Endodermal cell (in vitro differentiated cells): Measurements from ENCODE around the gene USP14. TPM values are rescaled to one million over a fixed set of nuclear protein-coding genes. Genes with fewer than 3 reads are reported as not detected.
"Not testable (repeated sequence)": the region's sequence is repeated elsewhere in the genome, so short reads cannot be mapped to it uniquely, and the experiment has no call there.

Source experiments
- DNase-seq: peaks from one replicate; pipeline ENCODE4 v3.0.0-alpha.2; 2017
- H3K27ac ChIP-seq: 2 replicates; pipeline ENCODE4 v1.5.1; 2013; ENCODE audit warnings: mild to moderate bottlenecking, low read depth, low read length, moderate library complexity
- H3K27me3 ChIP-seq: 2 replicates; pipeline ENCODE4 v1.6.1; 2013; ENCODE audit warnings: mild to moderate bottlenecking, low read length, moderate library complexity; ENCODE audit not compliant: insufficient read depth, control insufficient read depth, poor library complexity, severe bottlenecking
- H3K36me3 ChIP-seq: 2 replicates; pipeline ENCODE4 v1.7.0; 2013; ENCODE audit warnings: mild to moderate bottlenecking, low read length, moderate library complexity; ENCODE audit not compliant: control insufficient read depth, insufficient read depth
- H3K4me1 ChIP-seq: one replicate; pipeline ENCODE4 v1.7.0; 2013; ENCODE audit warnings: low read length; ENCODE audit not compliant: control insufficient read depth, insufficient read depth
- H3K4me3 ChIP-seq: 2 replicates; pipeline ENCODE4 v1.5.1; 2013; ENCODE audit warnings: mild to moderate bottlenecking, low read length, moderate library complexity
- H3K9ac ChIP-seq: 2 replicates; pipeline ENCODE4 v1.6.1; 2013; ENCODE audit warnings: mild to moderate bottlenecking, low read length, moderate library complexity; ENCODE audit not compliant: poor library complexity, severe bottlenecking; ENCODE audit errors: extremely low read depth
- H3K9me3 ChIP-seq: 2 replicates; pipeline ENCODE4 v1.6.1; 2013; ENCODE audit warnings: mild to moderate bottlenecking, low read length, moderate library complexity; ENCODE audit not compliant: control insufficient read depth
- H3K27ac Mint-ChIP-seq: 2 replicates; pipeline ENCODE4 v1.8.0; 2020; ENCODE audit warnings: mixed read lengths
- H3K27me3 Mint-ChIP-seq: 2 replicates; pipeline ENCODE4 v1.8.0; 2021; ENCODE audit warnings: mild to moderate bottlenecking, mixed read lengths; ENCODE audit not compliant: insufficient read depth
- H3K36me3 Mint-ChIP-seq: 2 replicates; pipeline ENCODE4 v1.8.0; 2020; ENCODE audit warnings: low read depth, mixed read lengths
- H3K4me1 Mint-ChIP-seq: 2 replicates; pipeline ENCODE4 v1.8.0; 2020; ENCODE audit warnings: mixed read lengths
- H3K4me3 Mint-ChIP-seq: 2 replicates; pipeline ENCODE4 v1.8.0; 2020; ENCODE audit warnings: mild to moderate bottlenecking, moderate library complexity, mixed read lengths
- H3K9me3 Mint-ChIP-seq: 2 replicates; pipeline ENCODE4 v1.8.0; 2020; ENCODE audit warnings: mild to moderate bottlenecking, mixed read lengths
- WGBS, 2 experiments: methylation state at CpG; one replicate each; pipeline versions ENCODE4 v1.1.5 to v1.1.7; 2013; ENCODE audit warnings: missing lambda C conversion rate in 2 of 2, mixed read lengths in 1 of 2; ENCODE audit not compliant: insufficient coverage in 1 of 2, insufficient read length in 1 of 2; 5-methylcytosine and 5-hydroxymethylcytosine counted together
- total RNA-seq, 2 donors: library from RNA; stranded (reverse); fragmentation: NEBNext Ultra II Directional in 1 of 2; extraction: Animal tissue kit (Norgen Biotek cat#: 25700) in 1 of 2; gene quantifications; 2 replicates in 1 of 2; 3 replicates in 1 of 2; pipeline ENCODE4 v1.2.1, GENCODE V29; 2021
- TF ChIP-seq, protein P1 (sequence below): fragments of 200-600 bp; sonication (generic); conservative IDR thresholded peaks from 2 replicates; pipeline ENCODE4 v1.5.0; 2021; ENCODE audit warnings: antibody characterized with exemption, mild to moderate bottlenecking

Gene USP14
- total RNA-seq, 2 donors from 2014 or later = 76.2 to 92.4 TPM

DNA sequence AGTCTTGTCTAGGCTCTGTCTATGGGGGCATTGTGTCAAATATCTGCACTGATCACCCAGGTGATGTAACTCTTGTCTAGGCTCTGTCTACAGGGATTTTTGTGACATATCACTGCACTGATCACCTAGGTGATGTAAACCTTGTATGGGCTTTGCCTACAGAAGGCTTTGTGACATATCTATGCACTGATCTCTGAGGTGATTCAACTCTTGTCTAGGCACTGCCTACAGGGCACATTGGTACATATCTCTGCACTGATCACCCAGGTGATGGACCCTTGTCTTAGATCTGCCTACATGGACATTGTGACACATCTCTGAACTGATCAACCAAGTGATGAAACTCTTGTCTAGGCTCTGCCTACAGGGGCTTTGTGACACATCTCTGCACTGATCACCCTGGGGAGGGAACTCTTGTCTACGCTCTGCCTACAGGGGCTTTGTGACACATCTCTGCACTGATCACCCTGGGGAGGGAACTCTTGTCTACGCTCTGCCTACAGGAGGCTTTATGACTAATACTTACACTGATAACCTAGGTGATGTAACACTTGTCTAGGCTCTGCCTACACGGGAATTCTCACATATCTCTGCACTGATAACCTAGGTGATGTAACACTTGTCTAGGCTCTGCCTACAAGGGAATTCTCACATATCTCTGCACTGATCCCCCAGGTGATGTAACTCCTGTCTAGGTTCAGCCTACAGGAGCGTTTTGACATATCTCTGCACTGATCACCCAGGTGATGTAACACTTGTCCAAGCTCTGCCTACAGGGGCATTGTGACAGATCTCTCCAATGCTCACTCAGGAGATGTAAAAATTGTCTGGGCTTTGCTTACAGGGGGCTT lies 47.8 kb upstream of the USP14 start:
- H3K27me3 Mint-ChIP-seq = peaks cover 17% of the 10 kb centered on the region
- not testable (repeated sequence) for H3K27ac ChIP-seq, H3K4me1 Mint-ChIP-seq, H3K27me3 ChIP-seq, H3K27ac Mint-ChIP-seq, H3K4me3 Mint-ChIP-seq, H3K9ac ChIP-seq, H3K4me1 ChIP-seq, H3K36me3 ChIP-seq, DNase-seq
- peak overlapping the region; percentile 56 for H3K4me3 ChIP-seq
- peaks cover 24% of the 10 kb centered on the region for H3K9me3 ChIP-seq
- H3K36me3 Mint-ChIP-seq = peaks cover 10% of the 10 kb centered on the region
- WGBS, 2 experiments = 58 to 67% methylated on average over 3 to 4 of the region's 4 CpGs
- H3K9me3 Mint-ChIP-seq = peaks cover 56% of the 10 kb centered on the region

DNA sequence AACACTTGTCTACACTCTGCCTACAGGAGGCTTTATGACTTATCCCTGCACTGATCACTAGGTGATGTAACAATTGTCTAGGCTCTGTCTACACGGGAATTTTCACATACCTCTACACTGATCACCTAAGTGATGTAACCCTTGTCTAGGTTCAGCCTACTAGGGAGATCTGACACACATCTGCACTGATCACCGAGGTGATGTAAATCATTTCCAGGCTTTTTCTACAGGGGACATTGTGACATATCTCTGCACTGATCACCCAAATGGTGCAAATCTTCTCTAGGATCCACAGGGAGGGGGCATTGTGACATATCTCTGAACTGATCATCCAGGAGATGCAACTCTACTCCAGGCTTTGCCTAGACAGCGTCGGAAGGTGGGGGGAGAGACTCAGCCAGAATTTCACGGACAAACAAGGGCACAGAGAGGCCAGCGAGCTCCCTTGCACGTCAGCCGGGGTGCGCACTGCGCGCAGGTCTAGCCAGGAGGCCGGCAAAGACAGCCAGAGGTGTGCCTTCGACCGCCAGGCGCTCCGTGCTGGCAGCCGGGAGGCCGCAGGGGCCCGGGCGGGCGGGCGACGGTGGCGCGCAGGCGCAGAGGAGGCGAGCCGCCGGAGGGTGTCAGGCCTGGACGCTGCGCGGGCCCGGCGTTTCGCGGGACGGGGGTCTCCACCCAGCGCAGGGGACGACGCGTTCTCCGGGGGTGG lies 46.9 kb upstream of the USP14 start:
- DNase-seq = peak; percentile 85
- Histone ChIP-seq H3K9ac (no peak overlapping the region), H3K4me3 (peak overlapping the region; percentile 56), H3K36me3 (no peaks in the 10 kb centered on the region), H3K4me1 (no peaks in the 10 kb centered on the region), H3K27ac (no peak overlapping the region), H3K9me3 (peaks cover 22% of the 10 kb centered on the region), H3K27me3 (no peaks in the 10 kb centered on the region)
- Mint-ChIP-seq H3K4me1 (no peaks in the 10 kb centered on the region), H3K27me3 (peaks cover 17% of the 10 kb centered on the region), H3K36me3 (peaks cover 10% of the 10 kb centered on the region), H3K9me3 (peaks cover 52% of the 10 kb centered on the region), H3K27ac (no peak overlapping the region), H3K4me3 (peak overlapping the region; percentile 48)
- 19 to 35% methylated on average over 11 to 36 of the region's 42 CpGs for WGBS, 2 experiments
- TF ChIP-seq, protein P1, sequence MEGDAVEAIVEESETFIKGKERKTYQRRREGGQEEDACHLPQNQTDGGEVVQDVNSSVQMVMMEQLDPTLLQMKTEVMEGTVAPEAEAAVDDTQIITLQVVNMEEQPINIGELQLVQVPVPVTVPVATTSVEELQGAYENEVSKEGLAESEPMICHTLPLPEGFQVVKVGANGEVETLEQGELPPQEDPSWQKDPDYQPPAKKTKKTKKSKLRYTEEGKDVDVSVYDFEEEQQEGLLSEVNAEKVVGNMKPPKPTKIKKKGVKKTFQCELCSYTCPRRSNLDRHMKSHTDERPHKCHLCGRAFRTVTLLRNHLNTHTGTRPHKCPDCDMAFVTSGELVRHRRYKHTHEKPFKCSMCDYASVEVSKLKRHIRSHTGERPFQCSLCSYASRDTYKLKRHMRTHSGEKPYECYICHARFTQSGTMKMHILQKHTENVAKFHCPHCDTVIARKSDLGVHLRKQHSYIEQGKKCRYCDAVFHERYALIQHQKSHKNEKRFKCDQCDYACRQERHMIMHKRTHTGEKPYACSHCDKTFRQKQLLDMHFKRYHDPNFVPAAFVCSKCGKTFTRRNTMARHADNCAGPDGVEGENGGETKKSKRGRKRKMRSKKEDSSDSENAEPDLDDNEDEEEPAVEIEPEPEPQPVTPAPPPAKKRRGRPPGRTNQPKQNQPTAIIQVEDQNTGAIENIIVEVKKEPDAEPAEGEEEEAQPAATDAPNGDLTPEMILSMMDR = no peak

DNA sequence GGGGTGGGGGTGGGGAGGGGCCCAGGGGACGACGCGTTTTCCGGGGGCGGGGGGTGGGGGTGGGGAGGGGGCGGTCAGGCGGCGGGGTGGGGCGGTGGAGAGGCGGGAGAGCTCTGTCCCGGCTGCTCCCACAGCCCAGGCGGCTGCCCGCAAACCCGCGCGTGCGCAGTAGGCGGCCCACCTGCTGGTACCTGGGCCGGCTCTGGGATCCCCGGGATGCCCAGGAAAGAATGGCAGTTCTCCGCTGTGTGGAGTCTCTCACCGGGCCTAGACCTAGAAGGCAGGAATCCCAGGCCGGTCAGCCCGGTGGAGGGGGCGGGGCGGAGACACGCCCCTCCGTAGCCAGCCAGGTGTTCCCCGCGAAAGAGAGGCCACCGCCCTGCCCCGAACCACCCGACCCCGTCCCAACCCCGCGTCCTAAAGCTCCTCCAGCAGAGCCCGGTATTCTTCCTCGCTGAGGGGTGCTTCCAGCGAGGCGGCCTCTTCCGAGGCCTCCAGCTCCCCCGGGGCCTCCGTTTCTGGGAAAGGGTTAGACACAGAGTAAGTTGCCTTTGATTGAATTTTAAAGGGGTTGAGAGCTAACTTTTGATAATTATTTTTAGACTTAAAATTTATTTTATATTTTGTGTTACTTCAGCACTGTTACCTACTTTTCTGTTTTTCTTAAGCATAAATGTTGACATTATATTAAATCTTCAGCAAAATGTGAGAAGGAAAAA lies 46.2 kb upstream of the USP14 start:
- not testable (repeated sequence) for H3K4me1 ChIP-seq, H3K36me3 Mint-ChIP-seq, H3K9ac ChIP-seq, H3K4me1 Mint-ChIP-seq, H3K36me3 ChIP-seq, H3K27ac Mint-ChIP-seq, DNase-seq, H3K27ac ChIP-seq, H3K27me3 ChIP-seq, H3K4me3 ChIP-seq
- peak overlapping the region; percentile 44 for H3K4me3 Mint-ChIP-seq
- peaks cover 15% of the 10 kb centered on the region for H3K9me3 ChIP-seq
- 46 to 51% methylated on average over 10 to 24 of the region's 43 CpGs for WGBS, 2 experiments
- peaks cover 15% of the 10 kb centered on the region for H3K27me3 Mint-ChIP-seq
- peaks cover 45% of the 10 kb centered on the region for H3K9me3 Mint-ChIP-seq

DNA sequence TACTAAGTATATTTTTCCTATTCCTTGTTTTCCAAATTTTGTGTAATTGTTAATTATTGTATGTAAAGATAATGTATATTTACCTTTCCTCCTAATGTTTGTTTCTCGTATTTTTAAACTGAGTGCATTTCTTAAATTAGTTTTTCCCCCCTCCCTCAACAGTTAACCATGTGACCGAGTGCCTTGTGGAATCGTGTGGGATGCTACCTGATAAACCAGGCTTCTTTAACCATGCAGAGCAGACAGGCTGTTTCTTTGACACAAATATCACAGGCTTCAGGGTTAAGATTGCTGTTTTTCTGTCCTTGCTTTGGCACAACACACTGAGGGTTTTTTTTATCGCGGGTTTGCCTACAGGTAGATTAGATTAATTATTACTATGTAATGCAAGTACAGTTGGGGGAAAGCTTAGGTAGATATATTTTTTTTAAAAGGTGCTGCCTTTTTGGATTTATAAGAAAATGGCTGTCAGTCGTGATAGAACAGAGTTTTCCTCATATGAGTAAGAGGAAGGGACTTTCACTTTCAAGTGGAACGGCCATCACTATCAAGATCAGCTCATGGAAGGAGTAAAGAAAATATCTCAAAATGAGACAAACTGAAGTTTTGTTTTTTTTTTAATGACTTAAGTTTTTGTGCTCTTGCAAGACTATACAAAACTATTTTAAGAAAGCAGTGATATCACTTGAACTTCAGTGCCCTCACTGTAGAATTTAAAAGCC lies 37.7 kb upstream of the USP14 start:
- not testable (repeated sequence) for H3K27me3 ChIP-seq, H3K4me3 Mint-ChIP-seq, H3K27ac ChIP-seq, H3K4me3 ChIP-seq, H3K4me1 Mint-ChIP-seq, DNase-seq, H3K27me3 Mint-ChIP-seq, H3K4me1 ChIP-seq, H3K9me3 Mint-ChIP-seq, H3K36me3 ChIP-seq, H3K9ac ChIP-seq, H3K36me3 Mint-ChIP-seq, H3K9me3 ChIP-seq, H3K27ac Mint-ChIP-seq
- 81 to 82% methylated on average over 2 to 4 of the region's 7 CpGs for WGBS, 2 experiments
